Sigmoid colon (tissue), 7 donors: Measurements from ENCODE around the gene ZSWIM6. TPM values are rescaled to one million over a fixed set of nuclear protein-coding genes. Genes with fewer than 3 reads are reported as not detected.

ENCODE experiments used
- DNase-seq: peaks from one replicate; pipeline ENCODE4 v3.0.0-alpha.2; 2019
- H3K27ac ChIP-seq, 4 donors: fragments of 200-600 bp; sonication (generic); one replicate each; pipeline ENCODE4 v1.5.1; 2016 to 2019; ENCODE audit warnings: mild to moderate bottlenecking in 1 of 4
- H3K27me3 ChIP-seq, 3 donors: fragments of 200-600 bp; sonication (generic); one replicate each; pipeline ENCODE4 v1.5.1; 2019; ENCODE audit warnings: mild to moderate bottlenecking in 1 of 3
- H3K36me3 ChIP-seq, 4 donors: fragments of 200-600 bp; sonication (generic); one replicate each; pipeline ENCODE4 v1.5.1; 2016 to 2019
- H3K4me1 ChIP-seq, 4 donors: fragments of 200-600 bp; sonication (generic); one replicate each; pipeline ENCODE4 v1.5.1; 2017 to 2019
- H3K4me3 ChIP-seq, 4 donors: fragments of 200-600 bp; sonication (generic); one replicate each; pipeline ENCODE4 v1.5.1; 2017 to 2019; ENCODE audit warnings: mild to moderate bottlenecking in 2 of 4, moderate library complexity in 1 of 4
- H3K9me3 ChIP-seq, 4 donors: fragments of 200-600 bp in 3 of 4; sonication (generic) in 3 of 4; one replicate each; pipeline versions ENCODE4 v1.5.1 to v1.6.1; 2013 to 2019
- CTCF ChIP-seq, 4 experiments: fragments of 450-650 bp in 3 of 4; fragments of 200-600 bp in 1 of 4; IDR thresholded peaks; one replicate each; pipeline ENCODE4 v1.5.1; 2016 to 2019; ENCODE audit warnings: antibody characterized with exemption in 4 of 4, mild to moderate bottlenecking in 3 of 4, moderate library complexity in 2 of 4
- EP300 ChIP-seq, 4 donors: sonication (generic); formaldehyde crosslinking; IDR thresholded peaks; one replicate each; pipeline ENCODE4 v1.6.1; 2017; ENCODE audit warnings: antibody characterized with exemption in 4 of 4
- POLR2A ChIP-seq, 2 donors: fragments of 450-650 bp; IDR thresholded peaks; one replicate each; pipeline ENCODE4 v1.6.1; 2016; ENCODE audit warnings: antibody characterized with exemption in 2 of 2, mild to moderate bottlenecking in 2 of 2, moderate library complexity in 2 of 2
- POLR2AphosphoS5 ChIP-seq, 4 donors: sonication (generic); formaldehyde crosslinking; IDR thresholded peaks; one replicate each; pipeline ENCODE4 v1.6.1; 2017; ENCODE audit warnings: antibody characterized with exemption in 4 of 4
- WGBS, 2 donors: extraction: QIAGEN DNeasy Blood & Tissue Kit; methylation state at CpG; one replicate each; pipeline ENCODE4 v1.1.7; 2013; 5-methylcytosine and 5-hydroxymethylcytosine counted together
- intact Hi-C: fragments of 100-400 bp; cut with DNase I; formaldehyde crosslinking; loops from one replicate; pipeline ENCODE4 v1.15.1; 2023
- polyA plus RNA-seq, 3 donors: library from polyadenylated mRNA; stranded (reverse); fragments of 200-250 nt; gene quantifications; one replicate each; pipeline ENCODE4 v1.2.3, GENCODE V29; 2013
- total RNA-seq, 4 donors: library from RNA; depleted of rRNA; stranded (reverse); fragments of >200 nt; gene quantifications; one replicate each; pipeline ENCODE4 v1.1.0, GENCODE V29; 2016
- donor health status: healthy with polysubstance abuse.
- donor health status: Bipolar disorder and iron deficiency.
- donor health status: healthy.

The ZSWIM6 gene
- total and polyA plus RNA-seq, 7 donors, result 4.2 to 17.7 (median 11.3) TPM

- DNase-seq, result no peak
- Histone ChIP-seq H3K36me3 (no peaks in the 10 kb centered on the region), H3K27ac (no peak overlapping the region), H3K4me1 (no peaks in the 10 kb centered on the region), H3K27me3 (no peaks in the 10 kb centered on the region), H3K4me3 (no peak overlapping the region), H3K9me3 (no peaks in the 10 kb centered on the region)
- no peak for TF ChIP-seq POLR2A (IDR thresholded peaks at IDR 0.05)
- WGBS, 2 donors, result 91 to 93% methylated on average over 1 of the region's 1 CpG
- intact Hi-C loops, result no loop called here
These were observed 246.9 kb downstream of the ZSWIM6 start for GRCh38 chr5:61578858-61579503.

GRCh38 chr5:61582205-61582820, 250.3 kb downstream of the ZSWIM6 start:
- 38 to 49% methylated on average over 2 of the region's 2 CpGs for WGBS, 2 donors
- Histone ChIP-seq H3K4me1 (no peaks in the 10 kb centered on the region), H3K27ac (no peak overlapping the region), H3K9me3 (no peaks in the 10 kb centered on the region), H3K4me3 (no peak overlapping the region), H3K36me3 (no peaks in the 10 kb centered on the region), H3K27me3 (no peaks in the 10 kb centered on the region)
- DNase-seq, result no peak
- TF ChIP-seq POLR2A (IDR thresholded peaks at IDR 0.05), result no peak
- TF ChIP-seq EP300 (IDR thresholded peaks at IDR 0.05), result no peak
- TF ChIP-seq POLR2AphosphoS5 (IDR thresholded peaks at IDR 0.05), result no peak
- TF ChIP-seq CTCF (IDR thresholded peaks at IDR 0.05), result no peak
- intact Hi-C loops, result no loop called here

GRCh38 chr5:61582887-61583286, 250.8 kb downstream of the ZSWIM6 start:
- intact Hi-C loops, result no loop called here
- H3K9me3 ChIP-seq, result no peaks in the 10 kb centered on the region
- 80 to 84% methylated on average over 3 of the region's 3 CpGs for WGBS, 2 donors

GRCh38 chr5:61586096-61587084, 254.3 kb downstream of the ZSWIM6 start:
- Histone ChIP-seq H3K4me1 (no peaks in the 10 kb centered on the region), H3K36me3 (no peaks in the 10 kb centered on the region), H3K9me3 (no peaks in the 10 kb centered on the region), H3K27ac (no peak overlapping the region), H3K4me3 (no peak overlapping the region), H3K27me3 (no peaks in the 10 kb centered on the region)
- WGBS, 2 donors, result 77 to 79% methylated on average over 12 of the region's 12 CpGs
- intact Hi-C loops, result no loop called here
- TF ChIP-seq POLR2AphosphoS5 (IDR thresholded peaks at IDR 0.05), result no peak
- no peak for TF ChIP-seq POLR2A (IDR thresholded peaks at IDR 0.05)
- no peak for TF ChIP-seq EP300 (IDR thresholded peaks at IDR 0.05)
- no peak for DNase-seq

More at GRCh38 chr5:61582887-61583286, 250.8 kb downstream of the ZSWIM6 start:
- Histone ChIP-seq H3K27ac (no peak overlapping the region), H3K4me1 (no peaks in the 10 kb centered on the region), H3K4me3 (no peak overlapping the region), H3K36me3 (no peaks in the 10 kb centered on the region), H3K27me3 (no peaks in the 10 kb centered on the region)
- no peak for DNase-seq
- no peak for TF ChIP-seq POLR2A (IDR thresholded peaks at IDR 0.05)
- no peak for TF ChIP-seq EP300 (IDR thresholded peaks at IDR 0.05)
- TF ChIP-seq CTCF (IDR thresholded peaks at IDR 0.05), result no peak
- TF ChIP-seq POLR2AphosphoS5 (IDR thresholded peaks at IDR 0.05), result no peak

GRCh38 chr5:61587125-61587524, 255.1 kb downstream of the ZSWIM6 start:
- WGBS, 2 donors, result 92 to 93% methylated on average over 6 of the region's 6 CpGs
- H3K27ac ChIP-seq, result no peak overlapping the region
- H3K36me3 ChIP-seq, result no peaks in the 10 kb centered on the region
- no peak for DNase-seq
- intact Hi-C loops, result no loop called here
- TF ChIP-seq POLR2AphosphoS5 (IDR thresholded peaks at IDR 0.05) (no peak), CTCF (IDR thresholded peaks at IDR 0.05) (no peak), EP300 (IDR thresholded peaks at IDR 0.05) (no peak), POLR2A (IDR thresholded peaks at IDR 0.05) (no peak)
- no peaks in the 10 kb centered on the region for H3K9me3 ChIP-seq
- no peak overlapping the region for H3K4me3 ChIP-seq
- H3K27me3 ChIP-seq, result no peaks in the 10 kb centered on the region
- H3K4me1 ChIP-seq, result no peaks in the 10 kb centered on the region
